CD4-positive, alpha-beta T cell (primary cell): ENCODE data around the gene MICALL2. TPM values are rescaled to one million over a fixed set of nuclear protein-coding genes. Genes with fewer than 3 reads are reported as not detected.

Source experiments
- ATAC-seq: fragments of 200-7000 bp; cut with Tn5 transposase; one replicate; pipeline ENCODE4 v1.10.0; 2022; ENCODE audit warnings: mild to moderate bottlenecking; ENCODE audit not compliant: poor library complexity
- CTCF ChIA-PET: fragments of 350-600 bp; sonication (Branson Sonifier 250); formaldehyde crosslinking; loops from one replicate; lab custom pipeline; 2021; ENCODE audit warnings: antibody characterized with exemption, inconsistent platforms; lab: Charles Lee
- POLR2A ChIA-PET: fragments of 350-600 bp; sonication (Branson Sonifier 250); formaldehyde crosslinking; loops from one replicate; lab custom pipeline; 2021; ENCODE audit warnings: antibody characterized with exemption, inconsistent platforms; lab: Charles Lee
- DNase-seq, 14 experiments: peaks; one replicate each; pipeline ENCODE4 v3.0.0-alpha.2; 2013 to 2020; ENCODE audit warnings: mixed read lengths in 2 of 14
- H3K27ac ChIP-seq, 2 donors: one replicate each; pipeline versions ENCODE4 v1.5.1 to v1.7.0; 2013; ENCODE audit warnings: low read length in 2 of 2, low read depth in 1 of 2, mild to moderate bottlenecking in 1 of 2
- H3K27me3 ChIP-seq, 2 experiments: 1 replicate in 1 of 2; 2 replicates in 1 of 2; pipeline versions ENCODE4 v1.6.1 to v1.7.0; 2013; ENCODE audit warnings: low read length in 2 of 2, control low read depth in 1 of 2, mild to moderate bottlenecking in 1 of 2, moderate library complexity in 1 of 2; ENCODE audit not compliant: insufficient read depth in 2 of 2, control insufficient read depth in 1 of 2
- H3K36me3 ChIP-seq: one replicate; pipeline ENCODE4 v1.6.1; 2013; ENCODE audit warnings: low read length, control low read depth; ENCODE audit not compliant: insufficient read depth
- H3K4me1 ChIP-seq: one replicate; pipeline ENCODE4 v1.6.1; 2013; ENCODE audit warnings: low read length, control low read depth; ENCODE audit not compliant: insufficient read depth
- H3K4me3 ChIP-seq: one replicate; pipeline ENCODE4 v1.5.1; 2013; ENCODE audit warnings: mild to moderate bottlenecking, low read length, moderate library complexity
- H3K9me3 ChIP-seq, 2 experiments: 1 replicate in 1 of 2; 2 replicates in 1 of 2; pipeline versions ENCODE4 v1.6.1 to v1.7.0; 2013; ENCODE audit warnings: low read length in 2 of 2, mild to moderate bottlenecking in 2 of 2, control low read depth in 1 of 2, moderate library complexity in 1 of 2; ENCODE audit not compliant: control insufficient read depth in 1 of 2, insufficient read depth in 1 of 2
- H3K27ac Mint-ChIP-seq: one replicate; pipeline ENCODE4 v1.8.0; 2020; ENCODE audit warnings: mixed read lengths
- H3K27me3 Mint-ChIP-seq: one replicate; pipeline ENCODE4 v1.8.0; 2021; ENCODE audit warnings: mixed read lengths
- H3K36me3 Mint-ChIP-seq: one replicate; pipeline ENCODE4 v1.8.0; 2021; ENCODE audit warnings: low read depth, mixed read lengths
- H3K4me1 Mint-ChIP-seq: one replicate; pipeline ENCODE4 v1.8.0; 2021; ENCODE audit warnings: low read depth, mixed read lengths
- H3K4me3 Mint-ChIP-seq: one replicate; pipeline ENCODE4 v1.8.0; 2020; ENCODE audit warnings: mild to moderate bottlenecking, mixed read lengths
- H3K9me3 Mint-ChIP-seq: one replicate; pipeline ENCODE4 v1.8.0; 2020; ENCODE audit warnings: mixed read lengths
- CTCF ChIP-seq: fragments of 200-600 bp; IDR thresholded peaks from one replicate; pipeline ENCODE4 v1.8.0; 2022; ENCODE audit warnings: antibody characterized with exemption, mild to moderate bottlenecking
- intact Hi-C, 2 experiments: fragments of 100-400 bp; cut with DNase I in 1 of 2; cut with micrococcal nuclease in 1 of 2; formaldehyde crosslinking; loops; one replicate each; pipeline versions ENCODE4 v1.15.1 to v1.9.0; 2023 to 2025; cut with DNase I, micrococcal nuclease
- total RNA-seq, 174 experiments: library from RNA in 2 of 174; stranded (reverse) in 2 of 174; gene quantifications; one replicate each; pipeline ENCODE4 v1.2.3 and lab custom pipeline; 2021 to 2026

The MICALL2 gene
- total RNA-seq, 2 experiments from 2014 or later: 1.9 to 2.2 TPM

- Mint-ChIP-seq H3K27me3 (peaks cover 55% of the 10 kb centered on the region), H3K4me3 (no peak overlapping the region), H3K9me3 (no peaks in the 10 kb centered on the region), H3K36me3 (no peaks in the 10 kb centered on the region), H3K4me1 (no peaks in the 10 kb centered on the region), H3K27ac (no peak overlapping the region)
- peaks cover 4 to 14% of the 10 kb centered on the region in 2 experiments for H3K27me3 ChIP-seq
- no peak for ATAC-seq
- no peak for TF ChIP-seq CTCF
- no peaks in the 10 kb centered on the region for H3K36me3 ChIP-seq
- ChIA-PET CTCF (no interaction called here), POLR2A (no interaction called here)
- intact Hi-C loops: no loop called here
- H3K9me3 ChIP-seq: peaks cover 7 to 55% of the 10 kb centered on the region in 2 experiments
- no peaks in the 10 kb centered on the region for H3K4me1 ChIP-seq
- no peak overlapping the region for H3K27ac ChIP-seq
- no peak overlapping the region for H3K4me3 ChIP-seq
- DNase-seq: no peak
Measured at GRCh38 chr7:1393421-1393820, 65.8 kb downstream of the MICALL2 start.

GRCh38 chr7:1392556-1392955 lies 66.7 kb downstream of the MICALL2 start:
- Histone ChIP-seq H3K27ac (no peak overlapping the region), H3K36me3 (no peaks in the 10 kb centered on the region), H3K4me3 (no peak overlapping the region), H3K27me3 (peaks cover 0 to 10% of the 10 kb centered on the region in 2 experiments), H3K4me1 (no peaks in the 10 kb centered on the region), H3K9me3 (peaks cover 7 to 55% of the 10 kb centered on the region in 2 experiments)
- intact Hi-C loops: no loop called here
- POLR2A ChIA-PET: no interaction called here
- Mint-ChIP-seq H3K27me3 (peaks cover 52% of the 10 kb centered on the region), H3K36me3 (no peaks in the 10 kb centered on the region), H3K4me1 (no peaks in the 10 kb centered on the region), H3K9me3 (no peaks in the 10 kb centered on the region), H3K4me3 (no peak overlapping the region), H3K27ac (no peak overlapping the region)
- DNase-seq (no peak), ATAC-seq (no peak)
- CTCF ChIA-PET: no interaction called here
- no peak for TF ChIP-seq CTCF

GRCh38 chr7:1391449-1391848 lies 67.8 kb downstream of the MICALL2 start:
- Histone ChIP-seq H3K27ac (no peak overlapping the region), H3K36me3 (no peaks in the 10 kb centered on the region), H3K27me3 (peaks cover 0 to 13% of the 10 kb centered on the region in 2 experiments), H3K4me1 (no peaks in the 10 kb centered on the region), H3K9me3 (peaks cover 7 to 55% of the 10 kb centered on the region in 2 experiments), H3K4me3 (no peak overlapping the region)
- no peaks in the 10 kb centered on the region for H3K9me3 Mint-ChIP-seq
- H3K4me1 Mint-ChIP-seq: no peaks in the 10 kb centered on the region
- no peak overlapping the region for H3K27ac Mint-ChIP-seq
- TF ChIP-seq CTCF: no peak
- intact Hi-C loops: no loop called here
- no peak overlapping the region for H3K4me3 Mint-ChIP-seq
- ATAC-seq: no peak
- H3K36me3 Mint-ChIP-seq: no peaks in the 10 kb centered on the region
- H3K27me3 Mint-ChIP-seq: peaks cover 44% of the 10 kb centered on the region
- ChIA-PET POLR2A (no interaction called here), CTCF (no interaction called here)
- DNase-seq: no peak
